ENCODE results near the gene EXOC3L4. TPM values are rescaled to one million over a fixed set of nuclear protein-coding genes. Genes with fewer than 3 reads are reported as not detected.

The EXOC3L4 gene
- total RNA-seq, 1 experiment from 2014 or later, result not detected

GRCh38 chr14:103101257-103101962, 6.9 kb downstream of the EXOC3L4 start:
- BruUV-seq (replicated peaks), result no TSS peak
- Mint-ChIP-seq H3K4me3 (ENCODE audit: unreplicated experiment) (no peak overlapping the region), H3K9me3 (ENCODE audit: unreplicated experiment) (no peaks in the 10 kb centered on the region), H3K27me3 (ENCODE audit: insufficient read depth, unreplicated experiment) (peaks cover 13% of the 10 kb centered on the region), H3K27ac (ENCODE audit: low read depth, unreplicated experiment) (no peak overlapping the region), H3K36me3 (ENCODE audit: insufficient read depth, unreplicated experiment) (no peaks in the 10 kb centered on the region), H3K4me1 (ENCODE audit: insufficient read depth, unreplicated experiment) (peaks cover 4% of the 10 kb centered on the region)
- ChIA-PET CTCF (interaction anchor here (0.6 to 2.7 kb wide), 8 partner anchors 9 to 477 kb away, joined by 3 to 17 read pairs (median 3); no protein-coding TSS in a partner anchor), POLR2A (interaction anchor here (1.1 kb wide), 1 partner anchor 160 kb away, joined by 7 read pairs; no protein-coding TSS in a partner anchor)
- no peak for DNase-seq (ENCODE audit: unreplicated experiment)
- intact Hi-C loops (cut with micrococcal nuclease), result no loop called here
- TF ChIP-seq CTCF (IDR thresholded peaks at IDR 0.05; ENCODE audit: unreplicated experiment), result no peak

GRCh38 chr14:103101963-103102688, 7.6 kb downstream of the EXOC3L4 start:
- intact Hi-C loops (cut with micrococcal nuclease), result no loop called here
- Mint-ChIP-seq H3K4me3 (ENCODE audit: unreplicated experiment) (no peak overlapping the region), H3K27me3 (ENCODE audit: insufficient read depth, unreplicated experiment) (peaks cover 13% of the 10 kb centered on the region), H3K36me3 (ENCODE audit: insufficient read depth, unreplicated experiment) (no peaks in the 10 kb centered on the region), H3K9me3 (ENCODE audit: unreplicated experiment) (no peaks in the 10 kb centered on the region), H3K27ac (ENCODE audit: low read depth, unreplicated experiment) (no peak overlapping the region), H3K4me1 (ENCODE audit: insufficient read depth, unreplicated experiment) (peaks cover 4% of the 10 kb centered on the region)
- ChIA-PET POLR2A (no interaction called here), CTCF (interaction anchor here (0.7 to 2.7 kb wide), 4 partner anchors 27 to 285 kb away, joined by 3 to 17 read pairs (median 6); no protein-coding TSS in a partner anchor)
- no peak for TF ChIP-seq CTCF (IDR thresholded peaks at IDR 0.05; ENCODE audit: unreplicated experiment)
- DNase-seq (ENCODE audit: unreplicated experiment), result no peak
- no TSS peak for BruUV-seq (replicated peaks)

GRCh38 chr14:103102689-103103260, 8.2 kb downstream of the EXOC3L4 start:
- H3K4me1 Mint-ChIP-seq (ENCODE audit: insufficient read depth, unreplicated experiment), result peaks cover 4% of the 10 kb centered on the region
- H3K9me3 Mint-ChIP-seq (ENCODE audit: unreplicated experiment), result no peaks in the 10 kb centered on the region
- no peak for DNase-seq (ENCODE audit: unreplicated experiment)
- intact Hi-C loops (cut with micrococcal nuclease), result no loop called here
- H3K4me3 Mint-ChIP-seq (ENCODE audit: unreplicated experiment), result no peak overlapping the region
- no peaks in the 10 kb centered on the region for H3K36me3 Mint-ChIP-seq (ENCODE audit: insufficient read depth, unreplicated experiment)
- no peak for TF ChIP-seq CTCF (IDR thresholded peaks at IDR 0.05; ENCODE audit: unreplicated experiment)
- H3K27ac Mint-ChIP-seq (ENCODE audit: low read depth, unreplicated experiment), result no peak overlapping the region
- peaks cover 13% of the 10 kb centered on the region for H3K27me3 Mint-ChIP-seq (ENCODE audit: insufficient read depth, unreplicated experiment)
- no TSS peak for BruUV-seq (replicated peaks)
- CTCF ChIA-PET, result interaction anchor here (0.6 to 4.5 kb wide), 2 partner anchors 168 to 190 kb away, joined by 3 to 166 read pairs; no protein-coding TSS in a partner anchor
- POLR2A ChIA-PET, result interaction anchor here (1.7 to 3.0 kb wide), 2 partner anchors 192 to 231 kb away, joined by 3 to 19 read pairs; partner anchors contain the start of gene EIF5
